ENCODE measurements around the gene PRRG2.

DNA sequence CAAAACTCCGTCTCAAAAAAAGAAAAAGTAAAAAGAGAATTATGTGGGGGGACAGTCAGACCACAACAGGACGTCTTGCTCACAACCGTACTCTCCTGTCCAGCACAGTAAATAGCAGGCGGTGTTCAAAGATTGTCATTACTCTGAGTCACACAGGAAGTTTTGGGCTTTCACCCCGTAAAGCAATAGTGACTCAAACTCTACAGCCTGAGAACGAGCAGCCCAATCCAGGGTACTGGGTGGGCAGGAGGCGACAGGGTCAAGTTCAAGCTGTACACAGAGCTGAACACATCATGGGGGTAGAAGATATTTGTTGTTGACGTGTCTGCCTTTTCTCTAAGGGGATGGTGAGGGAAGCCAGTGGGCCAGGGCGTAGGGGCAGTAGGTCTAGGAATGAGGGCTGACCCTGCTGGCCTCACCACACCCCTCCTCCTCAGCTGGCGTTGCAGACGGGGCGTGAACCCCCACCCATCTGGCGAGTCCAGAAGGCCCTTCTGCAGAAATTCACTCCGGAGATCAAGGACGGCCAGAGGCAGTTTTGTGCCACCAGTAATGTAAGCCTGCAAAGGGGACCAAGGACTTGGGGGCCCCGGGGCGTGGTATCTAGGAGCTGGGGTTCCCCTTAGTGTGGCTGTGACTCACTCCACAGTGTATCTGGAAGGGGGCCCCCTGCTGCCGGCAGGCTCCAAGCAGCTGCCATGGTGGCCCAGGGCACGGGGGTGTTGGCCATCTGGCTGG is 33.1 kb downstream of the PRRG2 start:
- TF ChIP-seq CHD2 (IDR thresholded peaks at IDR 0.05; ENCODE audit: borderline replicate concordance, low read depth, low read length) (no peak), POLR2AphosphoS5 (IDR thresholded peaks at IDR 0.05; ENCODE audit: low read length) (no peak), ASH2L (IDR thresholded peaks at IDR 0.05; ENCODE audit: borderline replicate concordance, low read depth) (no peak), MYC (IDR thresholded peaks at IDR 0.05; ENCODE audit: insufficient read depth, insufficient read length, insufficient replicate concordance, low read length, severe bottlenecking) (no peak), MAX (IDR thresholded peaks at IDR 0.05; ENCODE audit: low read depth, low read length) (no peak), CTCF (IDR thresholded peaks at IDR 0.05 in 2 of 3, conservative IDR thresholded peaks at IDR 0.05 in 1 of 3; ENCODE audit: control insufficient read depth in 2 of 3, extremely low read depth in 1 of 3, insufficient read depth in 1 of 3, low read depth in 3 of 3, low read length in 3 of 3) (no peak), LARP7 (IDR thresholded peaks at IDR 0.05) (no peak), NFYB (IDR thresholded peaks at IDR 0.05; ENCODE audit: insufficient read depth, low read depth, low read length) (no peak), STAT3 (IDR thresholded peaks at IDR 0.05; ENCODE audit: low read depth, low read length) (no peak), NR2C2 (IDR thresholded peaks at IDR 0.05; ENCODE audit: borderline replicate concordance, control insufficient read depth, insufficient read length, low read depth) (no peak)
- TF ChIP-seq, protein P1, sequence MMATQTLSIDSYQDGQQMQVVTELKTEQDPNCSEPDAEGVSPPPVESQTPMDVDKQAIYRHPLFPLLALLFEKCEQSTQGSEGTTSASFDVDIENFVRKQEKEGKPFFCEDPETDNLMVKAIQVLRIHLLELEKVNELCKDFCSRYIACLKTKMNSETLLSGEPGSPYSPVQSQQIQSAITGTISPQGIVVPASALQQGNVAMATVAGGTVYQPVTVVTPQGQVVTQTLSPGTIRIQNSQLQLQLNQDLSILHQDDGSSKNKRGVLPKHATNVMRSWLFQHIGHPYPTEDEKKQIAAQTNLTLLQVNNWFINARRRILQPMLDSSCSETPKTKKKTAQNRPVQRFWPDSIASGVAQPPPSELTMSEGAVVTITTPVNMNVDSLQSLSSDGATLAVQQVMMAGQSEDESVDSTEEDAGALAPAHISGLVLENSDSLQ (IDR thresholded peaks at IDR 0.05) = no peak
